Tibial nerve (tissue), 4 donors: ENCODE data around the gene PSD2. TPM values are rescaled to one million over a fixed set of nuclear protein-coding genes. Genes with fewer than 3 reads are reported as not detected.

ENCODE experiments used
- DNase-seq, 2 donors: peaks; one replicate each; pipeline ENCODE4 v3.0.0-alpha.2; 2019; ENCODE audit warnings: low spot score in 2 of 2
- H3K27ac ChIP-seq, 4 donors: fragments of 200-600 bp; sonication (generic) in 3 of 4; one replicate each; pipeline ENCODE4 v1.5.1; 2017 to 2019; ENCODE audit warnings: mild to moderate bottlenecking in 1 of 4
- H3K27me3 ChIP-seq, 2 donors: fragments of 200-600 bp; sonication (generic) in 1 of 2; one replicate each; pipeline versions ENCODE4 v1.5.1 to v1.6.0; 2017 to 2019
- H3K36me3 ChIP-seq, 3 donors: fragments of 200-600 bp; sonication (generic); one replicate each; pipeline ENCODE4 v1.5.1; 2018 to 2019
- H3K4me1 ChIP-seq, 4 donors: fragments of 200-600 bp; sonication (generic) in 3 of 4; one replicate each; pipeline ENCODE4 v1.5.1; 2017 to 2019
- H3K4me3 ChIP-seq, 4 donors: fragments of 200-600 bp; sonication (generic) in 3 of 4; one replicate each; pipeline ENCODE4 v1.5.1; 2017 to 2019; ENCODE audit warnings: mild to moderate bottlenecking in 1 of 4, moderate library complexity in 1 of 4
- H3K9me3 ChIP-seq, 4 donors: fragments of 200-600 bp; sonication (generic) in 3 of 4; one replicate each; pipeline ENCODE4 v1.5.1; 2017 to 2019
- CTCF ChIP-seq, 5 experiments: fragments of 200-600 bp in 3 of 5; fragments of 450-650 bp in 2 of 5; sonication (generic) in 3 of 5; IDR thresholded peaks; one replicate each; pipeline ENCODE4 v1.5.1; 2016 to 2019; ENCODE audit warnings: antibody characterized with exemption in 5 of 5, mild to moderate bottlenecking in 3 of 5, moderate library complexity in 2 of 5
- EP300 ChIP-seq, 2 donors: sonication (generic); formaldehyde crosslinking; IDR thresholded peaks; one replicate each; pipeline ENCODE4 v1.6.1; 2017; ENCODE audit warnings: antibody characterized with exemption in 2 of 2, mild to moderate bottlenecking in 1 of 2
- POLR2A ChIP-seq, 2 donors: fragments of 450-650 bp; IDR thresholded peaks; one replicate each; pipeline ENCODE4 v1.6.1; 2017; ENCODE audit warnings: antibody characterized with exemption in 2 of 2, mild to moderate bottlenecking in 2 of 2, moderate library complexity in 2 of 2
- WGBS, 2 donors: methylation state at CpG; one replicate each; pipeline ENCODE4 v1.1.5; 2018; 5-methylcytosine and 5-hydroxymethylcytosine counted together
- total RNA-seq, 4 donors: library from RNA; depleted of rRNA; stranded (reverse); fragments of >200 nt; gene quantifications; one replicate each; pipeline ENCODE4 v1.1.0, GENCODE V29; 2016

Gene PSD2
- total RNA-seq, 4 donors from 2014 or later: under 0.01 to 0.30 (median 0.21) TPM; not detected in 1

- Histone ChIP-seq H3K27me3 (no peaks in the 10 kb centered on the region), H3K27ac (no peak overlapping the region), H3K4me1 (no peaks in the 10 kb centered on the region), H3K4me3 (no peak overlapping the region), H3K36me3 (peaks cover 0 to 18% (median 0%) of the 10 kb centered on the region in 3 donors), H3K9me3 (peaks cover 0 to 6% (median 0%) of the 10 kb centered on the region in 4 donors)
- DNase-seq: no peak
- WGBS, 2 donors: 89 to 97% methylated on average over 2 of the region's 2 CpGs
- TF ChIP-seq EP300 (IDR thresholded peaks at IDR 0.05) (no peak), CTCF (IDR thresholded peaks at IDR 0.05) (no peak), POLR2A (IDR thresholded peaks at IDR 0.05) (no peak)
These were observed 80.3 kb downstream of the PSD2 start for GRCh38 chr5:139875957-139876356.

GRCh38 chr5:139877129-139877597 lies 81.6 kb downstream of the PSD2 start:
- H3K27ac ChIP-seq: no peak overlapping the region
- TF ChIP-seq CTCF (IDR thresholded peaks at IDR 0.05) (no peak), POLR2A (IDR thresholded peaks at IDR 0.05) (no peak), EP300 (IDR thresholded peaks at IDR 0.05) (no peak)
- H3K36me3 ChIP-seq: peaks cover 0 to 18% (median 0%) of the 10 kb centered on the region in 3 donors
- DNase-seq: no peak
- peaks cover 0 to 6% (median 0%) of the 10 kb centered on the region in 4 donors for H3K9me3 ChIP-seq
- 83 to 86% methylated on average over 6 of the region's 6 CpGs for WGBS, 2 donors
- no peaks in the 10 kb centered on the region for H3K4me1 ChIP-seq
- H3K27me3 ChIP-seq: no peaks in the 10 kb centered on the region
- no peak overlapping the region for H3K4me3 ChIP-seq

GRCh38 chr5:139878093-139878492 lies 82.5 kb downstream of the PSD2 start:
- DNase-seq: no peak
- Histone ChIP-seq H3K27me3 (no peaks in the 10 kb centered on the region), H3K4me3 (no peak overlapping the region), H3K4me1 (no peaks in the 10 kb centered on the region), H3K27ac (no peak overlapping the region), H3K36me3 (peaks cover 0 to 18% (median 0%) of the 10 kb centered on the region in 3 donors), H3K9me3 (peaks cover 0 to 6% (median 0%) of the 10 kb centered on the region in 4 donors)
- 83 to 86% methylated on average over 3 of the region's 3 CpGs for WGBS, 2 donors
- no peak for TF ChIP-seq POLR2A (IDR thresholded peaks at IDR 0.05)

GRCh38 chr5:139880416-139881142 lies 85.0 kb downstream of the PSD2 start:
- Histone ChIP-seq H3K27me3 (no peaks in the 10 kb centered on the region), H3K9me3 (peaks cover 0 to 6% (median 0%) of the 10 kb centered on the region in 4 donors), H3K27ac (no peak overlapping the region), H3K4me1 (no peaks in the 10 kb centered on the region), H3K36me3 (peaks cover 0 to 26% (median 0%) of the 10 kb centered on the region in 3 donors), H3K4me3 (no peak overlapping the region)
- TF ChIP-seq CTCF (IDR thresholded peaks at IDR 0.05): no peak
- no peak for TF ChIP-seq EP300 (IDR thresholded peaks at IDR 0.05)
- no peak for TF ChIP-seq POLR2A (IDR thresholded peaks at IDR 0.05)
- no peak for DNase-seq
- 64 to 74% methylated on average over 18 of the region's 18 CpGs for WGBS, 2 donors

DNA sequence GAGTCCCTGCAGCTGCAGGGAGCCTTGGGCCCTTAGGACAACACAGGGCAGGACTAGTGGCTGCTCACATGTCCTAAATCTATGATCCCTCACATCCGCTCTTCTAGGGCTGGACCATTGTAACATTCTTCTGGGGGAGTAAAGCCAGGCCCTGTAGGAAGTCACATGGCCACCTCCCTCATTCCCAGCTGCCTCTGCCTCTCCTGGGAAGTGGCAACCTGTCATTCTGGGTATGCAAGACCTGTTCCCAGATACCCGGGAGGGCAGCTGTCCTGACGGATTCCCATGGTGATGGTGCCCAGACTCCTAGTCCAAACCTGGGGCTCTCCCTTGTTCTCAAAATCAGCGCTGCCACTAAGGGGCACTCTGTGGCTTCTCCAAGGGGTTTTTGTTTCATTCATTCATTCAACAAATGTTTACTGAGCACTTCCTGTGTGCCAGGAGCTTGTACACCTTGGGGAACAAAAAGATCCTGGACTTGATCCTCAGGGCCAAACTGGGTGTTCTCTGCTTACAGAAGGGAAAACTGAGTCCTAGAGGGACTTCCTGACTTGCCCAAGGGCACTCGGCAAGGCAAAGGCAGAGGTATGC lies 85.6 kb downstream of the PSD2 start:
- Histone ChIP-seq H3K4me3 (no peak overlapping the region), H3K27ac (no peak overlapping the region), H3K4me1 (no peaks in the 10 kb centered on the region), H3K36me3 (peaks cover 0 to 23% (median 0%) of the 10 kb centered on the region in 3 donors), H3K27me3 (no peaks in the 10 kb centered on the region), H3K9me3 (peaks cover 0 to under 1% (median 0%) of the 10 kb centered on the region in 4 donors)
- whole genome bisulfite sequencing, 2 donors: 90 to 94% methylated on average over 5 of the region's 5 CpGs
- TF ChIP-seq POLR2A (IDR thresholded peaks at IDR 0.05) (no peak), EP300 (IDR thresholded peaks at IDR 0.05) (no peak), CTCF (IDR thresholded peaks at IDR 0.05) (no peak)
- DNase-seq: no peak
